HG03460 (cell line): Measurements from ENCODE around the gene CCDC144A.
"Not testable (repeated sequence)": the region's sequence is repeated elsewhere in the genome, so short reads cannot be mapped to it uniquely, and the experiment has no call there.

Experiments
- ATAC-seq: cut with Tn5 transposase; IDR thresholded peaks from one replicate; pipeline ENCODE4 v1.9.1; 2021; ENCODE audit not compliant: unreplicated experiment

Gene CCDC144A

GRCh38 chr17:16818821-16819683, 129.0 kb downstream of the CCDC144A start:
- no peak for ATAC-seq

DNA sequence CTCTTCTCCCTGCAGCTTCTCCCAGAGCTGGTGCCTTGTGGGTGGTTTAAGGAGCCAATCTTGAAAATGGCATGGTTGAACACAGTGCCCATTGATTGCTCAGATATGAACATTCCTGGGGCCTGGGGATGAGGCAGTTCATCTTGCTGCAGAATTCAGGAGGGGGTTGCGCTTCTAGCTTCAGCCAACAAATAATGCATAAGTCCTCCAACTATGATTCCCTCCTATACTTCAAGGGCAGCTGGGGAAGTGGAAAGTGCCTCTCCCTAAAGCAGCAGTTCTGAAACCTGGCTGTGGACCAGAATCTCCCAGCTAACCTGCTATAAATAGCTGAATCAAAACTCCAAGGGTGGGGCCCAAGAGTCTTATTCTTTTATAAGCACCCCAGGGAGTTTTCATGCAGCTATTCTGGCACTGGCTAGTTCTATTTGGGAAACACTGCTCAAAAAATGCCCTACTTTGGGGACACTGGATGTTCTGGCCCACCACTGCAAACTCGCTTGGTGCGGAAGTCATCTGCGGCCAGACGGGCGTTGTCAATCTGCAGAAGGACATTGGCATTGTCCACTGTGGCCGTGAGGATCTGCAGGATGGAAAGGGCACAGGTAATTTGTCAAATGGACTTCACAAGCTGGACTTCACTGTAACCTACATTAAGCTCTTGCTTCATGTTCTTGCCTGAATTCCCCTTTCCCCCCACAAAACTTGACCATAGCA, 130.3 kb downstream of the CCDC144A start:
- no peak for ATAC-seq

- ATAC-seq = no peak
Measured at GRCh38 chr17:16820979-16821543, 131.0 kb downstream of the CCDC144A start.

DNA sequence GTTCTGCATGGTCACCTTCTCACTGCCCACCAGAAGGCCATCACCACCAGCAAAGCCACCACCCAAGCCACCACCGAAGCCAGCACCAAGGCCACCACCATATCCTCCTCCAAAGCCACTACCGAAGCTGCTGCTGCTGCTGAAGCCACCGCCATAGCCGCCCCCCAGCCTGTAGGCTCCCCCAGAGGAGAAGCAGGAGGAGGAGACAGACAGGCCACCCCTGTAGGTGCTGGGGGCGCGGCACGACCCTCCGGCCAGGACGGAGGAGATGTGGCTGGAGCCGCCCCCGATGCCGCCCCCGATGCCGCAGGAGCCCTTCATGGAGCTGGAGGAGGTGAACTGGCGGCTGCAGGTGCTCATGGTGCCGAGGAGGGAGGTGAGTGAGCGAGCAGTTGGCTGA, 132.1 kb downstream of the CCDC144A start:
- ATAC-seq = not testable (repeated sequence)

DNA sequence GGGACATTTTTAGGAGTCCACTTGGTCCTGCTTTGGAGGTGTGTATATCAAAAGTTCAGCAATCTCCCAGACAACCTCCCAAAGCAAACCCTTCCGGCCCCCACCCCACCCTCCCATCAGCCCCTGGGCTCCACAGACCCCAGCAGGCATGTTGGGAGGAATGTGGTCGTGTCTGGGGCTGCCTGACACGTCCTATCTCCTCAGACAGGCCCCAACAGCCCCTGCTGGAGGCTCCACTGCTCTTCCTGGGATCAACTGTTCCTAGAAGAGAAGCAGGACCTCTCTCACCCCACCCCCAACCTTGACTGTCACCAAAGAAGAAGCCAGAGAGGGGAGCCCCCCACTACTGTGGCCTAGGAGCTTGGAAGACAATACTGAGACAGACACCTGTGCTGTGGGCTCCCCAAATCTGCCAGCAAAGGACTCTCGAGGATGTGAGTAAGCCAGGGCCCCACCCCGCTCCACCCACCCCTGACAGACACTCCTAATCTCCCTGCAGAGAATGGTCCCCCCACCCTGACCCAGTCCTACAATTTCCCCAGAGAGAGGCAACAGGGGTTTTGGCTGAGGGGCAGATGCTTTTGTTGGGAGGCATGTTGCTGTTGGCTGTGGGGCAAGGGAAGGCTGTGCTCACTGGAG, 133.8 kb downstream of the CCDC144A start:
- ATAC-seq = not testable (repeated sequence)
